K562 (cell line): Measurements from ENCODE around the gene PAGE1. TPM values are rescaled to one million over a fixed set of nuclear protein-coding genes. Genes with fewer than 3 reads are reported as not detected.

Source experiments
- ATF6 ChIP-seq: sonication (generic); formaldehyde crosslinking; IDR thresholded peaks from 2 replicates; pipeline ENCODE4 v1.4.0; 2020; ENCODE audit warnings: mild to moderate bottlenecking, missing genetic modification reagents
- BRCA1 ChIP-seq, 2 experiments: fragments of 450-650 bp in 1 of 2; sonication (generic) in 1 of 2; formaldehyde crosslinking in 1 of 2; IDR thresholded peaks; 2 replicates each; pipeline versions ENCODE4 v1.5.0 to v1.6.1; 2017 to 2020; ENCODE audit warnings: mild to moderate bottlenecking in 1 of 2, missing genetic modification reagents in 1 of 2
- C11orf30 ChIP-seq: fragments of 450-650 bp; IDR thresholded peaks from 2 replicates; pipeline ENCODE4 v1.6.1; 2016; ENCODE audit warnings: low read depth, mild to moderate bottlenecking
- CREM ChIP-seq: IDR thresholded peaks from 2 replicates; pipeline ENCODE4 v1.6.1; 2014; ENCODE audit warnings: antibody characterized with exemption, low read depth
- HMGN3 ChIP-seq: IDR thresholded peaks from 2 replicates; pipeline ENCODE4 v1.6.1; 2011; ENCODE audit warnings: borderline replicate concordance, low read depth, mild to moderate bottlenecking, mixed read lengths, low read length; ENCODE audit not compliant: insufficient read length; ENCODE audit errors: extremely low read depth
- MAFF ChIP-seq: IDR thresholded peaks from 2 replicates; pipeline ENCODE4 v1.6.1; 2012; ENCODE audit warnings: low read length, improper control_type of control experiment
- NFE2 ChIP-seq: IDR thresholded peaks from 2 replicates; pipeline ENCODE4 v1.6.1; 2014; ENCODE audit warnings: antibody characterized with exemption, low read depth
- NFE2L1 ChIP-seq: fragments of 450-650 bp; IDR thresholded peaks from 2 replicates; pipeline ENCODE4 v1.6.1; 2016; ENCODE audit warnings: missing genetic modification characterization, low read depth, mild to moderate bottlenecking, missing compliant biosample characterization, moderate library complexity, borderline replicate concordance
- PKNOX1 ChIP-seq: fragments of 450-650 bp; IDR thresholded peaks from 2 replicates; pipeline ENCODE4 v1.6.1; 2016
- PYGO2 ChIP-seq: fragments of 450-650 bp; IDR thresholded peaks from 2 replicates; pipeline ENCODE4 v1.6.1; 2016; ENCODE audit warnings: mild to moderate bottlenecking, missing genetic modification characterization, moderate library complexity, missing compliant biosample characterization
- SLC30A9 ChIP-seq: fragments of 250-450 bp; sonication (Bioruptor Pico); IDR thresholded peaks from 2 replicates; pipeline ENCODE4 v1.8.0; 2022; ENCODE audit warnings: mild to moderate bottlenecking, moderate library complexity
- SREBF1 ChIP-seq: fragments of 150-350 bp; IDR thresholded peaks from 2 replicates; pipeline ENCODE4 v1.6.1; 2014; ENCODE audit warnings: antibody characterized with exemption, low read depth, low read length, borderline replicate concordance
- TEAD4 ChIP-seq, 2 experiments: sonication (generic) in 1 of 2; formaldehyde crosslinking in 1 of 2; IDR thresholded peaks; 2 replicates each; pipeline versions ENCODE4 v1.6.1 to v1.8.0; 2012 to 2022; ENCODE audit warnings: borderline replicate concordance in 1 of 2, inconsistent platforms in 1 of 2, low read length in 1 of 2, mild to moderate bottlenecking in 1 of 2, missing genetic modification reagents in 1 of 2
- TFAM ChIP-seq: fragments of 250-450 bp; sonication (Bioruptor Pico); conservative IDR thresholded peaks from 2 replicates; pipeline ENCODE4 v1.5.0; 2021; ENCODE audit warnings: mild to moderate bottlenecking, moderate library complexity
- ZBTB17 ChIP-seq: fragments of 450-650 bp; formaldehyde crosslinking; IDR thresholded peaks from 2 replicates; pipeline ENCODE4 v1.4.0; 2020; ENCODE audit warnings: mild to moderate bottlenecking
- ZNF274 ChIP-seq: IDR thresholded peaks from 2 replicates; pipeline ENCODE4 v1.6.1; 2011; ENCODE audit warnings: low read depth, mild to moderate bottlenecking, low read length, moderate library complexity, borderline replicate concordance
- ZNF644 ChIP-seq: fragments of 200-800 bp; sonication (Bioruptor generic); IDR thresholded peaks from 2 replicates; pipeline ENCODE4 v1.6.1; 2016; ENCODE audit warnings: low read depth, missing genetic modification characterization, missing compliant biosample characterization
- polyA plus RNA-seq, 8 experiments: library from polyadenylated mRNA; depleted of rRNA in 4 of 8; stranded (reverse) in 5 of 8; unstranded in 3 of 8; fragments of >200 nt; fragmentation: Nextera tagmentation in 2 of 8; fragmentation: Illumina TruSeq in 1 of 8; extraction: Ambion mirVana in 2 of 8; extraction: Trizol in 1 of 8; gene quantifications; 2 replicates each; pipeline versions ENCODE4 v1.2.1 to v1.2.3, GENCODE V29; 2011 to 2014; ENCODE audit warnings: inconsistent platforms in 1 of 8, missing spikeins in 1 of 8
- total RNA-seq, 7 experiments: library from RNA; depleted of rRNA in 6 of 7; stranded (reverse); fragments of >200 nt in 6 of 7; fragmentation: Illumina TruSeq in 2 of 7; extraction: Trizol in 2 of 7; gene quantifications; 2 replicates each; pipeline versions ENCODE4 v1.2.1 to v1.2.3, GENCODE V29; 2011 to 2021; ENCODE audit warnings: low replicate concordance in 1 of 7

Gene PAGE1
- total and polyA plus RNA-seq, 9 of the 15 experiments (the other 6 are each of a cell fraction or from before 2014, with no cell fraction given): 43.5 to 520 (median 123) TPM

GRCh38 chrX:49725923-49726904 lies 30.4 kb upstream of the PAGE1 start (continued):
- TF ChIP-seq CREM (no peak), TEAD4 (IDR thresholded peaks at IDR 0.05; ENCODE audit: low read length) (no peak), TEAD4 (CRISPR knock-in tag; IDR thresholded peaks at IDR 0.05; ENCODE audit: borderline replicate concordance) (no peak), NFE2L1 (peak; percentile 20; the same call in 1 of the 2 replicates), HMGN3 (no peak), PKNOX1 (peak; percentile 44; the same call in 1 of the 2 replicates), SREBF1 (no peak), C11orf30 (peak; percentile 74), BRCA1 (IDR thresholded peaks at IDR 0.05) (no peak), BRCA1 (CRISPR knock-in tag; IDR thresholded peaks at IDR 0.05) (no peak), ZNF274 (no peak), ZBTB17 (CRISPR knock-in tag) (no peak), ZNF644 (no peak), MAFF (0 out of 2 replicates have a peak, but pooled peaks have one; percentile 40), TFAM (no peak), PYGO2 (tag) (no peak), NFE2 (peak; percentile 64), SLC30A9 (CRISPR knock-in tag) (no peak), ATF6 (CRISPR knock-in tag) (no peak)
